Measurements from ENCODE around the gene MOAP1. TPM values are rescaled to one million over a fixed set of nuclear protein-coding genes. Genes with fewer than 3 reads are reported as not detected.

MOAP1 gene
- total RNA-seq, 2 donors from 2014 or later = 15.8 to 23.6 TPM

GRCh38 chr14:93223565-93223964 lies 38.9 kb upstream of the MOAP1 start:
- Histone ChIP-seq H3K4me3 (ENCODE audit: low read length) (no peak overlapping the region), H3K9me3 (ENCODE audit: control insufficient read depth, low read length) (no peaks in the 10 kb centered on the region), H3K36me3 (ENCODE audit: control insufficient read depth, insufficient read depth, low read length) (peaks cover 50% of the 10 kb centered on the region), H3K27ac (ENCODE audit: low read depth, low read length) (no peak overlapping the region), H3K9ac (ENCODE audit: extremely low read depth, low read length, poor library complexity, severe bottlenecking) (no peak overlapping the region), H3K27me3 (ENCODE audit: control insufficient read depth, insufficient read depth, low read length, poor library complexity, severe bottlenecking) (no peaks in the 10 kb centered on the region), H3K4me1 (ENCODE audit: control insufficient read depth, insufficient read depth, low read length) (no peaks in the 10 kb centered on the region)
- no peak for DNase-seq
- Mint-ChIP-seq H3K4me3 (no peak overlapping the region), H3K27me3 (ENCODE audit: insufficient read depth) (no peaks in the 10 kb centered on the region), H3K27ac (peak overlapping the region; percentile 26), H3K36me3 (ENCODE audit: low read depth) (peaks cover 60% of the 10 kb centered on the region), H3K4me1 (no peaks in the 10 kb centered on the region), H3K9me3 (no peaks in the 10 kb centered on the region)
- 95 to 97% methylated on average over 20 to 27 of the region's 27 CpGs for WGBS, 2 experiments (ENCODE audit: insufficient coverage in 1 of 2, insufficient read length in 1 of 2)
- TF ChIP-seq CTCF (conservative IDR thresholded peaks at IDR 0.05) = no peak

GRCh38 chr14:93220509-93220908 lies 35.8 kb upstream of the MOAP1 start:
- Mint-ChIP-seq H3K27ac (no peak overlapping the region), H3K4me1 (no peaks in the 10 kb centered on the region), H3K27me3 (ENCODE audit: insufficient read depth) (no peaks in the 10 kb centered on the region), H3K9me3 (no peaks in the 10 kb centered on the region), H3K36me3 (ENCODE audit: low read depth) (peaks cover 53% of the 10 kb centered on the region), H3K4me3 (no peak overlapping the region)
- Histone ChIP-seq H3K9ac (ENCODE audit: extremely low read depth, low read length, poor library complexity, severe bottlenecking) (no peak overlapping the region), H3K27me3 (ENCODE audit: control insufficient read depth, insufficient read depth, low read length, poor library complexity, severe bottlenecking) (no peaks in the 10 kb centered on the region), H3K4me3 (ENCODE audit: low read length) (no peak overlapping the region), H3K36me3 (ENCODE audit: control insufficient read depth, insufficient read depth, low read length) (peaks cover 48% of the 10 kb centered on the region), H3K27ac (ENCODE audit: low read depth, low read length) (no peak overlapping the region), H3K9me3 (ENCODE audit: control insufficient read depth, low read length) (no peaks in the 10 kb centered on the region), H3K4me1 (ENCODE audit: control insufficient read depth, insufficient read depth, low read length) (no peaks in the 10 kb centered on the region)
- no peak for DNase-seq
- no peak for TF ChIP-seq CTCF (conservative IDR thresholded peaks at IDR 0.05)

GRCh38 chr14:93219103-93219726 lies 34.5 kb upstream of the MOAP1 start:
- peak; percentile 86 for TF ChIP-seq CTCF (conservative IDR thresholded peaks at IDR 0.05)
- Mint-ChIP-seq H3K27me3 (ENCODE audit: insufficient read depth) (no peaks in the 10 kb centered on the region), H3K9me3 (no peaks in the 10 kb centered on the region), H3K36me3 (ENCODE audit: low read depth) (peaks cover 47% of the 10 kb centered on the region), H3K4me1 (no peaks in the 10 kb centered on the region), H3K27ac (no peak overlapping the region), H3K4me3 (no peak overlapping the region)
- no peak overlapping the region for H3K9ac ChIP-seq (ENCODE audit: extremely low read depth, low read length, poor library complexity, severe bottlenecking)
- peaks cover 46% of the 10 kb centered on the region for H3K36me3 ChIP-seq (ENCODE audit: control insufficient read depth, insufficient read depth, low read length)
- no peak overlapping the region for H3K27ac ChIP-seq (ENCODE audit: low read depth, low read length)
- peak; percentile 70 for DNase-seq
- 85 to 90% methylated on average over 3 of the region's 3 CpGs for WGBS, 2 experiments (ENCODE audit: insufficient coverage in 1 of 2, insufficient read length in 1 of 2)
- H3K4me1 ChIP-seq (ENCODE audit: control insufficient read depth, insufficient read depth, low read length) = no peaks in the 10 kb centered on the region
- H3K4me3 ChIP-seq (ENCODE audit: low read length) = no peak overlapping the region
- H3K9me3 ChIP-seq (ENCODE audit: control insufficient read depth, low read length) = no peaks in the 10 kb centered on the region
- no peaks in the 10 kb centered on the region for H3K27me3 ChIP-seq (ENCODE audit: control insufficient read depth, insufficient read depth, low read length, poor library complexity, severe bottlenecking)

All from endodermal cell (in vitro differentiated cells).